IPS-11a (cell line): Measurements from ENCODE around the gene TRMT44.

ENCODE experiments used
- H3K4me3 ChIP-seq: one replicate; pipeline ENCODE4 v1.5.1; 2013; ENCODE audit warnings: low read depth, low read length, control low read depth

The TRMT44 gene

DNA sequence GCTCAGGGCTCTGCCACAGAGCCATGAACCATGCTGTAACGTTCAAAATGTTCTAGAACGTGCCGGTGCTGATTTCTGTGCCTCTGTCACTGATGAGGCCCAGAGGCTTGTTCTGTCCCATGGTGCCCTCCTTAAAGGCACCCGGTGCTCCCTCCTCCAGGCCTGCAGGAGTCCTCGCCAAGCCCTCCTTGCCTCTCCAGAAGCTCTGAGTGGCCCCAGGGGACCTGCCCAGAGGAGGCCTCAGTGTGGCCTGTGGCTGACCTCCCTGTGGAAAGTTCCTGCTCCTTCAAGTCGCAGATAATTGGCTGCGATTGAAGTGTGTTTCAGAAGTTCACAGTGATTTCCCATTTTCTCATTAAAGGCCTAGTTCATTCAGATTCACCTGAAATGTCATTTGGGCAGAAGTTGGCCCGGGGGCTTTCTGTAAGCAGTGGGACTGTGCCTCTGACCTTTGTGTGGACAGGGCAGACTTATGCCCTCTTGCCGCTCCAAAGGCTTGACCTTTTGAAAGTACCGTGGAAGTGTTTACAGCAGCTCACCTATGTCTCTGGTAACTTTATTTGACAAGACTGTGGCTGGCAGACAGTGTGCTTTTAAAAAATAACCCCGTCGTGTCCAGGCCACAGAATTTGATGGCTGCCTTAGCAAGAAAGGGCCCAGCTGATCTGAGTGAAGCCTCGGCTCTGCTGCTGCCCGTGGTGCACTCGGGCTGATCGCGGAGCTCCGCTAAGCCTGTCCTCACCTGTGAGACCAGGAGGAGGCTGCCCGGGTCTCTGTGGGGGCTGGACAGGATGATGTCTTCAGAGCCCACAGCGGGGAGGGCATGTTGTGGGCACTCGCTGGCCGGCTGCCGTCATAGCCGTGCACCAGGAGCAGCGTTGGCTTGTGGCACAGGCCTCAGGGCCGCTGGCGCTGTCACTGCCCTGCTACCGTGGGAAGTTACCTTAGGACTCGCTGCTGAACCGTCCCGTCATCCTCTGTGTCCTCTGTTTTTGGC, 25.3 kb downstream of the TRMT44 start:
- H3K4me3 ChIP-seq, result no peak overlapping the region

DNA sequence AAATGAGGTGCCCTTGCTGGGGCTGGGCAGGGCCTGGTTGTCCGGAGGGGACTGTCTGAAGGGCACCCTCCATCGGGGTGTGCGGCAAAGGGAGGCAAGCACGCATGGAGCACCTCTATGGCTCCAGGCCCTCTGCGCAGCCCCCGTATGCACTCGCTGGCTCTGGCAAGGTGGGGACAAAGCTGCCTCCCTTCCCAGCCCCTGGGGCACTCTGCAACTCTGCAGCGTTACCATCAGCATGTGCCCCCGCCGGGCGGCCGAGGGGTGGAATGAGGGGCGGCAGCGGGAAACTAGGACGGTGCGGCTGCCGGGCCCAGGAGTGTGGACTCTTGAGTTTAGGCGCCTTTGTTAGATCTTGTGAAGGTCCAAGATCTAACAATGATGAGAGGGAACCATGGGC, 26.4 kb downstream of the TRMT44 start:
- H3K4me3 ChIP-seq, result no peak overlapping the region

DNA sequence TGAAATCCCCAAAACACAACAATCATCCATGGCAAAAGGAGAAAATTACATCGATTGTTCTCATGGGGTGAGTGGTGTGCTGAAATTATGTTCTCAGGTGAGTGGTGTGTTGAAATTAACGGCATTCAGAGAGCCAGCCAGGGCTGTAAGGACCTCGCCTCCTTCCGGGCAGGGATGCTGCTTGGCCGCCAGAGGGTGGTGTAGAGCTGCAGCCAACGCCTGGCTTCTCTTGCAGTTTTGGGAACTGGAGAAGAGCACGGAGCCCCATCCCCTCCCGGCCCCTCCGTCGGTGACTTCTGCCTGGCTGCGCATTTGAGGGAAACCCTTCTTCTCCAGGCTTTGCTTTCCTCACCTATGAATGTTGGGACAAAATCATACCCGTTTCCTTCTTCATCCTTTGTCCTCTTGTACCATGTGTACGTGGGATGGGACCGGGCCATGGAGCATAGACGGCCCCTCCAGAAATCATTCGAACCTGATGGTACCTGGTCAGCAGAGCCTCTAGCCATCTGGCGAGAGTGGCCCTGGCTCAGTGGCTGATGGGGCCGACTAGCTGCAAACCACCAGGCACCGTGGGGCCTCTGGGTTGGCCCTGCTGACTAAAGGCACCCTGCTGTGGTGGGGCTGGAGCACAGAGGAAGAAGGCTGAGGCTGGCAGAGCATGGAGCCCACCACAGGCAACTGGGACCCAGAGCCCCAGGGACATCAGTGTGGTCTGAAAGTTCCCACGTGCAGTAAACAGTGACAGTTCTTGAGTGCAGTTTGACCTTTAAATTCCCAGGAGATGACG, 28.4 kb downstream of the TRMT44 start:
- no peak overlapping the region for H3K4me3 ChIP-seq

DNA sequence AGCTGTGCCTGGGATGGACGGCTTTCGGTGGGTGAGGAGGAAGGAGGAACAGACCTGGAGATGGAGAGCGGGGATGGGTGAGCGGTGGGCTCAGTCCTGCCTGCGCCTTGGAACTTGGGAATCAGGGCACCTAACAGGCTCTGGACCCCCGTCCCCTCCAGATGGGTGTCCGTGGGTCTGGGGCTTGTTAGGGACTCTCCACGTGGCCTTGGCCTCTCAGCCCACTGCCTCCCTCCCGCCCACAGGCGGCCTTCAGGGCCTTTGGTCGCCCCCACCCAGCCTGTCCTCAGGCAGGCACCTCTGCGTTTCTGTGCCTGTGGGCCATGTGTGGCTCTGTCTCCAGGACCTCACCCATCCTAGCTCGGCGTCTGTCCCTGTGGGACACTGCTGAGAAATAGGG, 29.0 kb downstream of the TRMT44 start:
- no peak overlapping the region for H3K4me3 ChIP-seq

DNA sequence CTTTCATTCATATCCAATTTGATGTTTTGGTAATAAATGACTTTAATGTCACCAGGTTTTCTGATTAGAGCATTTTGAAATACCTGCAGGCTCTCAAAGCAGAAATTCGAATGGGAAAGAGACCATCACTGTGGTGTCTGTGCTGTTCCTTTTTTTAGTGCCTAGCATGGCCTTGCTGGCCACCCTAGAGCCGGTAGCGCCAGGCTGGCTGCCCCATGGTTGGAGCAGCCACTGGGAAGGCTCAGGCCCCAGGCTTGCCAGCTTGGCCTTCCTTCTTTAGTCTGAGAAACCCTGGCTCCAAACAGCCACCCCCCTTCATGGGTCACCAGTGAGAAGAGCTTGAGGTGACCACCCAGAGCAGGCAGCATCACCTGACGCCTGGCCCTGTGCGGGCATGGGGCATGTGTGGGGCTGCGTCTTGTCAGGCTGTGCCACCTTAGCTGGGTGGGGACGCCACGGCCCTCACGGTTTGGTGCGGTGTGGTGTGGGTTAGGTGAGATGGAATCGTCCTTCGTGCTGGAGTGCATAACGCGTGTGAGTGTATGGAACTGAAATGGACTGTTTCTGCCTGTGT, 30.0 kb downstream of the TRMT44 start:
- H3K4me3 ChIP-seq, result no peak overlapping the region

DNA sequence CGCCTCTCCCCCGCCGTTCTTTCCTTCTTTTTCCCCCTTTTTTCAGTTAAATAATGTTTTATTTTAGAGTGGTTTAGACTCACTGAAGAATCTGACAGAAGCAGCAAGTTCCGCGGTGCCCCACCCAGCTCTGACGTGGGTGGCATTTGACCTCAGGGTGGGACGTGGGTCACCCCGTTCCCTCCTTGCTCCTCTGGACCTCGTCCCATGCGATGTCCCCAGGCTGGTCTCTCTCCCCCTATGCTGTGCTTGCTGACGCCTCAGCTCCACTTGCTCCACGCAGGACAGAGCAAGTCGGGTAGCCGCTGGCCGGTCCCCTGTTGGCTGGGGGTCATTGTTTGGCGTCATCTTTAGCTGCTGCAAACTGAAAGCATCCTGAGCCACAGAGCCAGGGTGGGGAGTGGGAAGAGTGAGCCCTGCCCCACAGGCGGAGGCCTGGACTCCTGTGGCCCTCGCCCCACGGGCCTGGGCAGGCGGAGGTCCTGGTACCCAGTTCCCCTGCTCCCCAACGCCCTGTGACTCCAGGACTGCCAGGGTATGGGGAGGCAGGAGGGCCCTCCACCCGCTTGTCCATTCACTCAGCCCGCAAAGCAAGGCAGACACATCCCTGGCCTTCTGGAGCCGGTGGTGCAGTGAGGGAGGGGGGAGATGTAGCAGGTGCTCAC, 30.8 kb downstream of the TRMT44 start:
- no peak overlapping the region for H3K4me3 ChIP-seq

DNA sequence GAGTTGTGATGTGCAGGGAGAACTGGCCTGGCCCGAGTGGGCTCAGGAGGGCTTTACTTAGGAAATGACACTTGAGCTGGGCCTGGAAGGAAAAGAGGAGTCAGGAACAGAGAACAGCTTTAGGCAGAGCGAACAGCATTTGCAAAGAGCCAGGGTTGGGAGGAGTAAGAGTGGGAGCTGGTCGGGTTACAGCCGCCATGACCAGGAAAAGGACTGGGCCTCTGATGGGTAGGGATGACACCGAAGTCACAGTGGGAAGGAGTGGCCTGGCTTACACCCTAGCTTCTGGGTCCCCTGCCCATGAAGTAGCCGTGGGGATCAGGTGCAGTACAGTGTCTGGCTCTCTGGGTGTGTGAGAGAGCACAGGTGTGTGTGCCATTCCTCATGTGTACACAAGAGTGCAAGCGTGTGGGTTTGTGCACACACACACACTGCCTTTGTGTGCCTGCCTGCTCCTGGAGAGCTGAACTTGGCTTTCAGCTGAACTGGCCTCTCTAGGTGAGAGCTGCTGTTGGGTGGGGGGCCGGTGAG, 31.6 kb downstream of the TRMT44 start:
- no peak overlapping the region for H3K4me3 ChIP-seq

DNA sequence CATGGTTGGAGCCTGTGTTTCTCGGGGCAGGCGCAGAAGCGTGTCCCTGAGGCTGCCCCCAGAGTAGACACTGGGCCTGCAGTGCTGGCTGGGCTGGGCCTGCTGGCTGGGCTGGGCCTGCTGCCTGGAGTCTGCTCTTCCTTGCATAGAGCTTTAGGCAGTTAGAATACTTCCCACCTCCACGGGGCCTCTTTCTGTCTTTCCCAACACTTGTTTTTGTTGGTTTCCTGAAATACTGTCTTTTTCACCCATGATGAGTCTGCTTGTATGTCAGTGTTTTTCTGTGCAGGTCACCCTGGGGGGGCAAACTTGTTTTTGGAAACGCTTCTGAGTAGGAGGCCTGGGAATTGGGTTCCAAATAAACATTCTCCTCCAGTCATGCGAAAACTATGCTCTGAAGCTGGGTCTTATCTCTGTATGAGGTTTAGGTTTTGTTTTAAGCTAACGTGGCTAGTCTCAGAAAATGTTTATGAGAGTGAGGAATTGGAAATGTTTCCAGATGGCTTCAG, 32.2 kb downstream of the TRMT44 start:
- no peak overlapping the region for H3K4me3 ChIP-seq

DNA sequence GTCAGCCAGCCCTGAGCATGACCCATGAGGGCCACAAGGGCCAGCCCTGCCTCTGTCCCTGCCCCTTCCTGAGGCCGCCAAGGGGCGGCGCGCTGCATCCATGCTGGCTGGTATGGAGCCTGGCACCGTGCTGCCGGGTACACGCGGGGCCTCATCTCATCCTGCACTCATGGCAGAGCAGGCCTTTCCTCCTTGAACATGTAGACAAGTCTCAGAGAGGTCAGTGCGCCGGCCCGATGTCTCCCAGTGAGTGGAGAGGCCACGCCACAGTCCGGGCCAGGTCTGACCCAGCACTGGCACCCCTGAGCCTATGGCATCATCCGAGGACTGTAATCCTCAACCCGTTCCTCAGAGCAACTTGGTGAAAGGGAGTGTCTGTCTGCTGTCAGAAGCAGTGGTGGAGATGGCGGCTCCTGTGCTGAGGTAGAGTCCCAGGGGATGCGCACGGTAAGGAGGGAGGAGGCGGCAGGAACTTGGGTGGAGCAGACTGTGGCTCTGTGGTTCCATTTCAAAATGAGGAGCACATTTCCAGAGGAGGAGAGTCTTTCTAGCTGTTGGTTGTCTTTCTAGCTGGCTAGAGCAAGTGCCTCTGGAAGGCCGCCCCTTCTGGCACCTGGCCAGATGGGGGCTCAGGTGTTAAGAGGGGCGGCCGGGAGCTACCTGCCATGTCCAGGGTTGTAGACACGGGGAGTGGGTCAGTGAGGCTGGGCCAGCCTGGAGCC, 32.8 kb downstream of the TRMT44 start:
- H3K4me3 ChIP-seq, result no peak overlapping the region

DNA sequence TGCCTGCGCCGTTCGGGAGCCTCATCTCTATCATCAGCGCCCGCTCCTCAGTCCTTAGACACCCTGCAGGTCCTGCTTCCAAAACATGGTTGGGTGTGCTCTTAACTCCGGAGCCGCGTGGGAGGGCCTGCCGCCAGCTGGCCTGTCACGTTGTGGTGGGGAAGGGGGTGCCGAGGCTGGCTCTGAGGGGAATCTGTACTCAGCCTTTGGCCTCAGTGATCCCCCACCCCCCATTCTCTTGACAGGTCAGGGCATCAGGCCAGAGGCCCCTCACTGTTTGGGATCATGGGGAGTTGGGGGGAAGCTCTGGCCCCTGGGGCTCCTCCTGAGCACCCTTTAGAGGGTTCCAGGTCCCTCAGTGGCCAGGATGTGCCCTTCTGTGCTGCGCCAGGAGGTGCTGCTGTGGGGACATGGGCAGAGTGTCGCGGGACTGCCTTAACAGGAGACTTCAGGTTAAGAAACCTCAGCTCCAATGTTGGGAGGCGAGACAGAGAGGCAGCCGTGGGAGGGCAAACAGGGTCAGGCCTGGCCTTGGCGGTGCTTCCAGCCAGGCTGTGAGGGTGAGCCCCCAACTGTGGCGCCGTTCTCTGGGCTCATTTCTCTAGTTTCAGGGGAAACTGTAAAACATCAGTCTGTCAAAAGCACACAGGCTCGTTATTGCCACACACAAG, 33.5 kb downstream of the TRMT44 start:
- H3K4me3 ChIP-seq, result no peak overlapping the region

DNA sequence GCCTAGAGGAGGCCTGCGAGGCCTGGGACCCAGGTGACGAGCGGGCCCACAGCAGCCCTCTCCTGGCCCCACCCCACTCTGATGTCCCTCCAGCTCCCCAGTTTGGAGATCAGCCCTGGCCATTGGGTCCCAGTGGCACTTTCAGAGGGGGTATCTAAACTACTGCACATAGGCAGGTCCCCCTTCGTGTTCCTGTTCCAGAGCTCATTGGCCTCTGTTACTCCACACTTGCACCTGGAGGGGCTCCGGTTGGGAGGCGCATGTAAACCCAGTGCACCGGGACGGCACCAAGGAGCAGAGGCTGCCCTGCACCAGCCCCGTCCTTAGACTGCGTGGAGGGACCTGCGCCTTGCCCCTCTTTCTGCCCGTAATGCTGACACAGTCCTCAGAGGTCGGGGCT, 34.3 kb downstream of the TRMT44 start:
- H3K4me3 ChIP-seq, result no peak overlapping the region

DNA sequence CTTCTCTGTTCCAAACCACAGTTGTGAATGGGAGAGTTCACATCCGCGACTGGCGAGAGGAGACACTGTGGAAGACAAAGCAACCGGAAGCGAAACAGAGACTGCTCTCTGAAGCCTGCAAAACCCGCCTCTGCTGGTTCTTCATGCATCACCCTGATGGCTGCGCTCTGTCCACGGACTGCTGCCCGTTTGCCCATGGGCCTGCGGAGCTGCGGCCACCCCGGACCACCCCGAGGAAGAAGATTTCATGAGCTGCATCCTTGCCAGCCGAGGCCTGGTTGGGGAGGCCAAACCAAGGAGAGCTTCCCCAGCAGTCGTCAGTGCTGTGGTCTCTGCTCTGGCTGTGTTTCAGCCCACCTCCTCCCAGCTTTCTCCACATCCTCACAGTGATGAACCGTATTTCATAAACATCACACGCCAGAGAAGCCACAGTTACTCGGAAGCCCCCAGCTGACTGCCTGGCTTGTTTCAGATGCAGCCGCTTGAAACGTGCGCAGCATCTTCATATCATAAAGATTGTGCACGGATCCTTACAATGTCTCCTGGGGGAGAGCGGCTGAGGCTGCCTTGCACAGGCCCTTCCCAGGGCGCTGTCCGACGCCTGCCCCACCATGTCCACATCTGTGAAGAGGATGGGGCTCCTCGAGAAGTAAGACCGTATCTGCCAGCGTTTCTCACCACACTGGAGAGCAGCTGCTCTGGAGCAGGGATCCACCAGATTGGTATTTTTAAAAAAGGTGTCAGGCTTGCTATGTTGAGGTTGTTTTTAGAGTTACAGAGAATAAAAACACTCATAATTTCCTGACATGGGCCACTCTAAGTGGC, 35.4 kb downstream of the TRMT44 start:
- no peak overlapping the region for H3K4me3 ChIP-seq

DNA sequence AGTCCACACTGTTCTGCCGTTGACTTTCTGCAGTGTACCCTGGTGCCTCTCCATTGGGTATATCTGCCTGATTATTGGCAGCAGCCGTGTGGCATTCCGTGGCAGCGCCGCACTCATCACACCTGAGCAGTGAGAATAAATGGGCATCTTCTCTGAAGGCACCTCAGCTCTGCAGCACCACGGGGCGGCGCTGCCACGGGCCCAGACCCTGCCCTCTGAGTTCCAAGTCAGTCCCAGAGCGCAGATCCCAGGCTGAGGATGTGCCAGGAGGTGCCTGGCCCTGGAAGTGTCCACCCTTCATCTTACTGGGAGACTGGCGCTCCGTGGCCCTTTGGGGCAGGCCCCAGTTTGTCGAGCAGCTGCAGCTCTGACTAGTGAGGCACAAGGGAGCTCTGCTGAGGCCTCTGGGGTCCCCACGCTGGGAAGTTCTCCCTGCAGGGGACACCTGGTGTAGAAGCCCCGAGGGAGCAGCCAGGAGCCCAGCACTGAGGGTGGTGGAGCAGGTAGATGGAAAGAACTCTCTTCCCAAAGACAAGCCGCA, 36.6 kb downstream of the TRMT44 start:
- H3K4me3 ChIP-seq, result no peak overlapping the region

DNA sequence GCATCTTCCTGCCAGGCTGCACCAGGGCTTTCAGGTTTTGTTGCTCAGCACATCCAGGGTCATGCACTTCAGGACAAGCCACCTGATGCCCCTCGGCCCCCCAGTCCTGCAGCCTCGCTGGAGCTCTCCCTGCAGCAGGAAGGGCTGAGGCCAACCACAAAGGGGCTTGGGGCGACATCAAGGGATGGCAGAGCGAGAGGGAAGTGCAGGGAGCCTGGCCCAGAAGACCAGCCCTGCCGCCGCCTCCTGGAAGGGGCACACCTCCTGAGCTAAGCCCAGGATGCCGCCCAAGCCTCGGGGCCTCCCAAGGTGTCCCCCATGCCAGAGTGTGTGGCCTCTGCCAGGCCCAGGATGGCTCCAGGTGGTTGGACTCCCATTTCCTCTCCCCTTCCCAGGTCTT, 37.1 kb downstream of the TRMT44 start:
- no peak overlapping the region for H3K4me3 ChIP-seq

DNA sequence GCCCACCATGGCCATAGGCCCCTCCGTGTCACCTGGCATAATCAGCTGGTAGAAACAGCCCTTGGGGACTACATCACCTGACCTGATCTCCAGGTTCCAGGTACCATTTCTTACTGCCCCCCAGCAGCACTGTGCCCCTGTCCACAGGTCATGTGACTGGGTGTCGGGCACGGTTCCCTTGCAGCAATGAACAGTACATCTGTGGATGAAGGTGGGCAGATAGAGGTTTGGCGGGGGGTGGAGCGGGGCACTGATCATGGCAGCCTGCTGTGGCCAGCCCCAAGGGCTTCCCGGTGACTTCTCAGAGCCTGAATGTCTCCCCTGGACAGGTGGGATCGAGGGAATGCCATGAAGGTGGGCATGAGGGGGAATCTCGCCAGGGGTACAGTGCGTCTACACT, 37.8 kb downstream of the TRMT44 start:
- H3K4me3 ChIP-seq, result no peak overlapping the region

DNA sequence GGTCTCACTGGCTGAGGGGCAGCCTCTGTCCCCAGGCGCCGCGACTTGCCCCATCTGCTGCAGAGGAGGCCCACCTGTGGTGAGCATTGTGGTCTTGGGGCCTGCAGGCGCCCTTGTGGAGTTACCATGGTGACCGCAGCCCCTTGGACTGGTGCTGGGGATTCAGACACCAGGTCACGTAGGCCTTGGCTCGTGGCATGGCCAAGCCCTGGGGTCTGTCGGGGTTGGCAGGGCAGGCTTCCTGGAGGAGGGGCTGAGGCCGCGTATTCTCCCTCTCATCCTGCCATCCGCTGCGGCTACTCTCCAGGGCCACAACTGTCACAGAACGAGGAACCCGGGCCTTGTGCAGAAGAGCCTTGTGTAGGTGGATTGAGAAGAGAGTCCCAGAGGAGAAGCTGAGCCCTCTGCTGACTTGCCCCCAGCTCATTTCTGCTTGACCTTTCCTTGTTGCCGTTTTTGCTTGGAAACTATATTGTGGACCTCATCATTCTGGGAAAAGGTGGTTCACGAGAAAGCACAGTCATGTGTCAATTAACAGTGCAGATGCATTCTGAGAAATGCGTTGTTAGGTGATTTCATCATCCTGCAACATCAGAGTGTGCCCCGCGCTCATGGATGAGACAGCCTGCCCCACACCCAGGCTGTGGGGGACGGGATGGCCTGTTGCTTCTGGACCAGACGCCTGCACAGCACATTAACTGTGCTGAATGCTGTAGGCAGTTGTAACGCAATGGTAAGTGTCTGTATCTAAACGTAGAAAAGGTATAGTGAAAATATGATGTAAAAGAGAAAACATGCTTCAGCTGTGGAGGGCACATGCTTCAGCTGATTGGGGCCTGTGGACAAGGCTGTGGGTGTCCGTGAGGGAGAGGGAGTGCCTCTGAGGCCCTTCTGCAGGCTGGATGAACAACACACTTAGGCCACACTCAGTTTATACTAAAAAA, 38.5 kb downstream of the TRMT44 start:
- no peak overlapping the region for H3K4me3 ChIP-seq

DNA sequence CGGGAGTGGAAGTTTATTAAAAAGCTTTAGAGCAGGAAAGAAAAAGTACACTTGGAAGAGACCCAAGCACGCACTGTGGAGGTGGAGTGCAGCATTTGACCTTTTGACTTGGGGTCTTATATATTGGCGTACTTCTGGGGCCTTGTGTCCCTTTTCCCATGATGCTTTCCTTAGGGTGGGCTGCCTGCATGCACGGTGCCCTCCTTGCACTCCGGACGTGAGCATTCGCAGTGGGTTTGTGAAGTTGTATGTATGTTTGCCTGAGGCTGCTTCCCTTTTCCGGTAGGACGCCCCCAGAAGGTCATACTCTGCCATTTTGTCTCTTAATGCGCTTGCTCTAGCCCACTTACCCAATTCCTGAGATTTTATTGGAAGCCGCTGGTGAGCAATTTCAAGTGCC, 39.6 kb downstream of the TRMT44 start:
- H3K4me3 ChIP-seq, result no peak overlapping the region
